Parathyroid adenoma (tissue), 2 donors: ENCODE measurements around the gene GSX1.

ENCODE experiments used
- H2AFZ ChIP-seq: fragments of 300-600 bp; sonication (generic); one replicate; pipeline ENCODE4 v1.7.0; 2017; ENCODE audit warnings: antibody characterized with exemption, mild to moderate bottlenecking
- H3K27ac ChIP-seq: fragments of 300-600 bp; sonication (generic); one replicate; pipeline ENCODE4 v1.7.0; 2017
- H3K27me3 ChIP-seq: fragments of 300-600 bp; sonication (generic); one replicate; pipeline ENCODE4 v1.7.0; 2017; ENCODE audit warnings: low read length; ENCODE audit not compliant: control insufficient read depth, insufficient read depth
- H3K36me3 ChIP-seq: fragments of 300-600 bp; sonication (generic); one replicate; pipeline ENCODE4 v1.7.0; 2017; ENCODE audit warnings: low read length; ENCODE audit not compliant: control insufficient read depth, insufficient read depth
- H3K4me1 ChIP-seq: fragments of 300-600 bp; sonication (generic); one replicate; pipeline ENCODE4 v1.7.0; 2017; ENCODE audit warnings: control low read depth
- H3K4me2 ChIP-seq: fragments of 300-600 bp; sonication (generic); one replicate; pipeline ENCODE4 v1.7.0; 2017; ENCODE audit warnings: low read length
- H3K4me3 ChIP-seq: fragments of 300-600 bp; sonication (generic); one replicate; pipeline ENCODE4 v1.7.0; 2017; ENCODE audit warnings: low read depth, low read length
- H3K79me2 ChIP-seq: fragments of 300-600 bp; sonication (generic); one replicate; pipeline ENCODE4 v1.7.0; 2017; ENCODE audit warnings: control low read depth
- H3K9ac ChIP-seq: fragments of 300-600 bp; sonication (generic); one replicate; pipeline ENCODE4 v1.7.0; 2017; ENCODE audit warnings: mild to moderate bottlenecking
- H3K9me3 ChIP-seq: fragments of 300-600 bp; sonication (generic); one replicate; pipeline ENCODE4 v1.7.0; 2017; ENCODE audit warnings: low read length; ENCODE audit not compliant: control insufficient read depth
- CTCF ChIP-seq: fragments of 300-600 bp; sonication (generic); IDR thresholded peaks from one replicate; pipeline ENCODE4 v1.7.0; 2017; ENCODE audit warnings: antibody characterized with exemption, mild to moderate bottlenecking
- donor health status: primary hyperparathyroidism.

The GSX1 gene

GRCh38 chr13:27834095-27834494 lies 41.8 kb downstream of the GSX1 start:
- Histone ChIP-seq H3K4me1 (no peaks in the 10 kb centered on the region), H3K4me2 (no peak overlapping the region), H3K36me3 (no peaks in the 10 kb centered on the region), H3K27ac (no peak overlapping the region), H2AFZ (no peak overlapping the region), H3K79me2 (no peaks in the 10 kb centered on the region), H3K27me3 (peaks cover 4% of the 10 kb centered on the region), H3K9me3 (no peaks in the 10 kb centered on the region), H3K9ac (no peak overlapping the region), H3K4me3 (no peak overlapping the region)
- TF ChIP-seq CTCF, result no peak

- Histone ChIP-seq H3K4me3 (no peak overlapping the region), H3K9ac (no peak overlapping the region), H3K4me1 (no peaks in the 10 kb centered on the region), H3K79me2 (no peaks in the 10 kb centered on the region), H3K9me3 (no peaks in the 10 kb centered on the region), H3K36me3 (no peaks in the 10 kb centered on the region), H3K27ac (no peak overlapping the region), H2AFZ (no peak overlapping the region), H3K4me2 (no peak overlapping the region), H3K27me3 (peaks cover 4% of the 10 kb centered on the region)
- no peak for TF ChIP-seq CTCF
Observed at GRCh38 chr13:27835799-27836198, 43.5 kb downstream of the GSX1 start.

DNA sequence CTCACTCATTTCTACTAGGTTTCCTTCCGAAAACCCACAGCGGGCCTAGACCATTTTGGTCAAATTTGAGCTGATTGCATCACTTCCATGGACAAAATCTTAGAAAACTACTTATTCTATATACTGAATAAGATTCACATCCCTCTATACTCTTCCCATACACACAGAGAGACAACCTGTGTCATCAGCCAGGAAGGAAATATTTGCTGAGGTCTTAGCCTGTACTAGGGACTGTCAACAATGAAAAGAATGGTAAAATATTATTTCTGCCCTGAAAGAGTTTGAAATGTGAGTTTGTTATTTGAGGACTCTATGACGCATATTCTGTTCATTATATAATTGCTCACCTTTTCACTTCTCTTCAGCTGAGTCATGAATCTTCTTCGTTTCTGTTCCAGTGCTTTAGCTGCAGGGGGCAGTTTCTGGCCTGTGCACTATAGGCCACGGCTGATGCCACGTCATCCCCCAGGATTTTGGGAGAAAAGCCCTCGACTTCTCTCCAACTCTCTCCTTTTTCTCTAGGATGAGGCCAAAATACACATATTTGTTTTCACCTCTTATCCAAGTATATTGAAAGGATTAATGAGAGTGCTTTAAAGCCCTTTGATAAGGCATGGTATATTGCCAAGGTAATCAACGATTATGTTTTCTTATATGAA lies 47.7 kb downstream of the GSX1 start:
- H2AFZ ChIP-seq, result no peak overlapping the region
- H3K9me3 ChIP-seq, result no peaks in the 10 kb centered on the region
- TF ChIP-seq CTCF, result no peak
- H3K27ac ChIP-seq, result no peak overlapping the region
- no peaks in the 10 kb centered on the region for H3K79me2 ChIP-seq
- no peak overlapping the region for H3K4me3 ChIP-seq
- no peaks in the 10 kb centered on the region for H3K4me1 ChIP-seq
- peaks cover 4% of the 10 kb centered on the region for H3K27me3 ChIP-seq
- no peak overlapping the region for H3K9ac ChIP-seq
- no peak overlapping the region for H3K4me2 ChIP-seq
- no peaks in the 10 kb centered on the region for H3K36me3 ChIP-seq

GRCh38 chr13:27842571-27842970 lies 50.3 kb downstream of the GSX1 start:
- Histone ChIP-seq H3K27ac (no peak overlapping the region), H3K4me2 (no peak overlapping the region)

More at GRCh38 chr13:27842571-27842970, 50.3 kb downstream of the GSX1 start:
- Histone ChIP-seq H3K9me3 (no peaks in the 10 kb centered on the region), H3K79me2 (no peaks in the 10 kb centered on the region), H3K4me3 (no peak overlapping the region), H3K4me1 (no peaks in the 10 kb centered on the region), H3K27me3 (no peaks in the 10 kb centered on the region), H2AFZ (no peak overlapping the region), H3K9ac (no peak overlapping the region), H3K36me3 (no peaks in the 10 kb centered on the region)
- no peak for TF ChIP-seq CTCF
